ENCODE measurements around the gene KIR3DL3. TPM values are rescaled to one million over a fixed set of nuclear protein-coding genes. Genes with fewer than 3 reads are reported as not detected.
"Not testable (repeated sequence)": the region's sequence is repeated elsewhere in the genome, so short reads cannot be mapped to it uniquely, and the experiment has no call there.

The KIR3DL3 gene
- total RNA-seq (2014; rRNA removed): not detected in 2 replicates
- polyA plus RNA-seq (2012): not detected

- DNase-seq (ENCODE audit: low read depth): no peak
Measured at GRCh38 chr19:54724142-54724541, at the start of gene KIR3DL3. TSS of gene KIR3DL3 (plus strand) at chr19:54724442. CDS start at chr19:54724497, 55 bp downstream.

- DNase-seq (ENCODE audit: low read depth): peak; percentile 42
Measured at GRCh38 chr19:54676210-54676834, 47.9 kb upstream of the KIR3DL3 start.

- no peak for DNase-seq (ENCODE audit: low read depth)
Measured at GRCh38 chr19:54677217-54677616, 47.0 kb upstream of the KIR3DL3 start.

- DNase-seq (ENCODE audit: low read depth): not testable (repeated sequence)
Measured at GRCh38 chr19:54681596-54681995, 42.6 kb upstream of the KIR3DL3 start.

GRCh38 chr19:54682306-54682856 lies 41.9 kb upstream of the KIR3DL3 start:
- DNase-seq (ENCODE audit: low read depth): no peak

- peak; percentile 25 for DNase-seq (ENCODE audit: low read depth)
Measured at GRCh38 chr19:54684527-54684926, 39.7 kb upstream of the KIR3DL3 start.

GRCh38 chr19:54691582-54692297 lies 32.5 kb upstream of the KIR3DL3 start:
- no peak for DNase-seq (ENCODE audit: low read depth)

- DNase-seq (ENCODE audit: low read depth): no peak
Measured at GRCh38 chr19:54692298-54692615, 32.0 kb upstream of the KIR3DL3 start.

GRCh38 chr19:54694648-54695047 lies 29.6 kb upstream of the KIR3DL3 start:
- no peak for DNase-seq (ENCODE audit: low read depth)

GRCh38 chr19:54696117-54696548 lies 28.1 kb upstream of the KIR3DL3 start:
- DNase-seq (ENCODE audit: low read depth): no peak

- DNase-seq (ENCODE audit: low read depth): no peak
Measured at GRCh38 chr19:54696766-54697165, 27.5 kb upstream of the KIR3DL3 start.

GRCh38 chr19:54697716-54698115 lies 26.5 kb upstream of the KIR3DL3 start:
- not testable (repeated sequence) for DNase-seq (ENCODE audit: low read depth)

GRCh38 chr19:54704928-54705327 lies 19.3 kb upstream of the KIR3DL3 start:
- no peak for DNase-seq (ENCODE audit: low read depth)

GRCh38 chr19:54707962-54708361 lies 16.3 kb upstream of the KIR3DL3 start:
- DNase-seq (ENCODE audit: low read depth): no peak

GRCh38 chr19:54708781-54709180 lies 15.5 kb upstream of the KIR3DL3 start:
- no peak for DNase-seq (ENCODE audit: low read depth)

- DNase-seq (ENCODE audit: low read depth): no peak
Measured at GRCh38 chr19:54709212-54709948, 14.9 kb upstream of the KIR3DL3 start.

GRCh38 chr19:54709956-54710355 lies 14.3 kb upstream of the KIR3DL3 start:
- not testable (repeated sequence) for DNase-seq (ENCODE audit: low read depth)

GRCh38 chr19:54724644-54725043 lies 402 bp downstream of the KIR3DL3 start:
- no peak for DNase-seq (ENCODE audit: low read depth)

GRCh38 chr19:54725321-54725720 lies 1.1 kb downstream of the KIR3DL3 start:
- no peak for DNase-seq (ENCODE audit: low read depth)

- DNase-seq (ENCODE audit: low read depth): no peak
Measured at GRCh38 chr19:54727562-54727961, 3.3 kb downstream of the KIR3DL3 start.

GRCh38 chr19:54728167-54728566 lies 3.9 kb downstream of the KIR3DL3 start:
- DNase-seq (ENCODE audit: low read depth): no peak
